HG03108 (cell line): ENCODE measurements around the gene DLEC1.
"Not testable (repeated sequence)": the region's sequence is repeated elsewhere in the genome, so short reads cannot be mapped to it uniquely, and the experiment has no call there.

Experiments used
- ATAC-seq: cut with Tn5 transposase; IDR thresholded peaks from one replicate; pipeline ENCODE4 v1.9.1; 2021; ENCODE audit warnings: moderate library complexity; ENCODE audit not compliant: unreplicated experiment

The DLEC1 gene

GRCh38 chr3:38034335-38034734, 4.7 kb upstream of the DLEC1 start:
- not testable (repeated sequence) for ATAC-seq

GRCh38 chr3:38036286-38036685, 2.7 kb upstream of the DLEC1 start:
- ATAC-seq, result no peak

GRCh38 chr3:38036906-38037305, 2.1 kb upstream of the DLEC1 start:
- no peak for ATAC-seq

GRCh38 chr3:38038447-38038911, 529 bp upstream of the DLEC1 start:
- ATAC-seq, result no peak

GRCh38 chr3:38039899-38040261, 872 bp downstream of the DLEC1 start:
- ATAC-seq, result peak; percentile 73

GRCh38 chr3:38040401-38040800, 1.4 kb downstream of the DLEC1 start:
- no peak for ATAC-seq

GRCh38 chr3:38043486-38043885, 4.5 kb downstream of the DLEC1 start:
- no peak for ATAC-seq

GRCh38 chr3:38046027-38046426, 7.0 kb downstream of the DLEC1 start:
- no peak for ATAC-seq

- no peak for ATAC-seq
Measured at GRCh38 chr3:38046821-38047220, 7.8 kb downstream of the DLEC1 start.

- ATAC-seq, result no peak
Measured at GRCh38 chr3:38047896-38048295, 8.9 kb downstream of the DLEC1 start.

- ATAC-seq, result no peak
Measured at GRCh38 chr3:38049358-38050126, 10.5 kb downstream of the DLEC1 start.

GRCh38 chr3:38051131-38051530, 12.1 kb downstream of the DLEC1 start:
- ATAC-seq, result no peak

- ATAC-seq, result not testable (repeated sequence)
Measured at GRCh38 chr3:38053286-38053685, 14.3 kb downstream of the DLEC1 start.

GRCh38 chr3:38053813-38054498, 14.9 kb downstream of the DLEC1 start:
- ATAC-seq, result not testable (repeated sequence)

GRCh38 chr3:38054499-38055001, 15.5 kb downstream of the DLEC1 start:
- no peak for ATAC-seq

- ATAC-seq, result no peak
Measured at GRCh38 chr3:38059148-38059547, 20.1 kb downstream of the DLEC1 start.

- no peak for ATAC-seq
Measured at GRCh38 chr3:38059591-38059990, 20.6 kb downstream of the DLEC1 start.

- ATAC-seq, result no peak
Measured at GRCh38 chr3:38062809-38063208, 23.8 kb downstream of the DLEC1 start.

- not testable (repeated sequence) for ATAC-seq
Measured at GRCh38 chr3:38064453-38064852, 25.4 kb downstream of the DLEC1 start.

GRCh38 chr3:38067508-38068233, 28.7 kb downstream of the DLEC1 start:
- ATAC-seq, result no peak

GRCh38 chr3:38070013-38070412, 31.0 kb downstream of the DLEC1 start:
- ATAC-seq, result no peak
